Calu3 (cell line): ENCODE measurements around the gene ANKRD1. TPM values are rescaled to one million over a fixed set of nuclear protein-coding genes. Genes with fewer than 3 reads are reported as not detected.

Experiments used
- BruUV-seq: library from RNA; stranded (reverse); fragments of 400-500 nt; replicated peaks from 2 replicates; lab custom pipeline; 2021; lab: Mats Ljungman, UMichigan
- CTCF ChIA-PET: fragments of 300-600 bp; sonication (Branson Sonifier 250); formaldehyde crosslinking; loops from one replicate; lab custom pipeline; 2022; ENCODE audit warnings: antibody characterized with exemption; lab: Charles Lee
- DNase-seq: peaks from one replicate; pipeline ENCODE4 v3.0.0; 2022
- H3K27ac Mint-ChIP-seq: one replicate; pipeline ENCODE4 v1.8.0; 2022; ENCODE audit warnings: mixed read lengths; ENCODE audit not compliant: unreplicated experiment
- H3K27me3 Mint-ChIP-seq: one replicate; pipeline ENCODE4 v1.8.0; 2022; ENCODE audit warnings: mixed read lengths; ENCODE audit not compliant: unreplicated experiment
- H3K36me3 Mint-ChIP-seq: one replicate; pipeline ENCODE4 v1.8.0; 2022; ENCODE audit warnings: mild to moderate bottlenecking, moderate library complexity, mixed read lengths; ENCODE audit not compliant: insufficient read depth, unreplicated experiment
- H3K4me1 Mint-ChIP-seq: one replicate; pipeline ENCODE4 v1.8.0; 2022; ENCODE audit warnings: mild to moderate bottlenecking, low read depth, mixed read lengths; ENCODE audit not compliant: unreplicated experiment
- H3K4me3 Mint-ChIP-seq: one replicate; pipeline ENCODE4 v1.8.0; 2022; ENCODE audit warnings: mild to moderate bottlenecking, low read depth, moderate library complexity, mixed read lengths; ENCODE audit not compliant: unreplicated experiment
- H3K9me3 Mint-ChIP-seq: one replicate; pipeline ENCODE4 v1.8.0; 2022; ENCODE audit warnings: low read depth, mixed read lengths; ENCODE audit not compliant: unreplicated experiment
- CTCF ChIP-seq: fragments of 200-600 bp; IDR thresholded peaks from one replicate; pipeline ENCODE4 v1.8.0; 2022; ENCODE audit warnings: antibody characterized with exemption; ENCODE audit not compliant: unreplicated experiment
- intact Hi-C: fragments of 100-400 bp; cut with micrococcal nuclease; formaldehyde crosslinking; loops from one replicate; pipeline ENCODE4 v1.10.0; 2022; ENCODE audit not compliant: unreplicated experiment
- total RNA-seq: library from RNA; stranded (reverse); gene quantifications from 2 replicates; pipeline ENCODE4 v1.2.3, GENCODE V29; 2022

Gene ANKRD1
- total RNA-seq, 1 experiment from 2014 or later: 6.2 TPM

DNA sequence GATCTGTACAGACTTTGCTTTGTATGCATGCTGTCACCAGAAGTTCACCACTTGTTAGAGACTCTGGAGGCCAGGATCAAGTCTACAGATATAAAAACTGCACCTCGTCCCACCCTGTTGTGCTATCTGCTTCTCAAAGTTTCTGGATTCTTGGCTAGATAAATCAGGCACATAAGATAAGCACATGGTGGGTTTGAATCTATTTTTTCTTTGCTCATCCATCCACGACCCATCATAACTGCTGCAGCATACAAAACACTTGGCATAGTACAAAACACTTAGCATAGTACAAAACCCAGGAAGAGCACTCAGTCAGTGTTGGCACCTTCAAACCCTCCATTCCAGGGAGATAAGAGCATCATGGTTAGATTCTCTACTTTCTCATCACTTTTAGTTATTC, 42.4 kb upstream of the ANKRD1 start:
- Mint-ChIP-seq H3K4me1 (no peaks in the 10 kb centered on the region), H3K36me3 (no peaks in the 10 kb centered on the region), H3K27ac (no peak overlapping the region), H3K4me3 (no peak overlapping the region), H3K27me3 (no peaks in the 10 kb centered on the region), H3K9me3 (no peaks in the 10 kb centered on the region)
- CTCF ChIA-PET: no interaction called here
- no peak for DNase-seq
- intact Hi-C loops: no loop called here
- BruUV-seq: no TSS peak
- no peak for TF ChIP-seq CTCF

DNA sequence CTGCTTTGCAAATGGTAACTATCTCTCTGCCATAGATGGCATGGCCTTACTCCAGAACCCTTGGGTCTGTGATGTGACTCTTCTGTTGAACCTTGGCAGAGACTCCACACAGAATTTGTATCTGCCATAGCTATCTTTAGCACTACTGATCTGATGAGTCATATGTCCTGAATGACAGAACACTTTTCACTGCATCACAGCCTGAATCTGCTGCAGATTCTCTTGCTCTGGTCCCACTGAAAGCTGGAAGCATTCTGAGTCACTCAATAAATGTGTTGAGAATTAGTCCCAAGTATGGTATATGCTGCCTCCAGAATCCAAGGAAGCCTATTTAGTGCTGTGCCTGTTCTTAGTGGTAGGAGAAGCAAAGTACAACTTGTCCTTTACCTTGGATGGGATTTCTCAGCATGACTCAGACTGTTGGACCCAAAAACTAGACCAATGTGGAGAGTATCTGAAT, 39.5 kb upstream of the ANKRD1 start:
- Mint-ChIP-seq H3K4me3 (no peak overlapping the region), H3K27me3 (no peaks in the 10 kb centered on the region), H3K4me1 (no peaks in the 10 kb centered on the region), H3K36me3 (no peaks in the 10 kb centered on the region), H3K9me3 (no peaks in the 10 kb centered on the region), H3K27ac (no peak overlapping the region)
- TF ChIP-seq CTCF: no peak
- BruUV-seq: no TSS peak
- no peak for DNase-seq
- intact Hi-C loops: no loop called here
- CTCF ChIA-PET: no interaction called here

GRCh38 chr10:90959826-90960225, 38.9 kb upstream of the ANKRD1 start:
- no peaks in the 10 kb centered on the region for H3K27me3 Mint-ChIP-seq
- no peak for TF ChIP-seq CTCF
- H3K9me3 Mint-ChIP-seq: no peaks in the 10 kb centered on the region
- H3K4me1 Mint-ChIP-seq: no peaks in the 10 kb centered on the region
- no TSS peak for BruUV-seq
- DNase-seq: no peak
- H3K4me3 Mint-ChIP-seq: no peak overlapping the region
- H3K36me3 Mint-ChIP-seq: no peaks in the 10 kb centered on the region
- intact Hi-C loops: no loop called here
- H3K27ac Mint-ChIP-seq: no peak overlapping the region
- CTCF ChIA-PET: no interaction called here

- Mint-ChIP-seq H3K27me3 (peaks cover 7% of the 10 kb centered on the region), H3K4me1 (no peaks in the 10 kb centered on the region), H3K27ac (no peak overlapping the region), H3K36me3 (no peaks in the 10 kb centered on the region), H3K9me3 (peaks cover 3% of the 10 kb centered on the region), H3K4me3 (no peak overlapping the region)
- intact Hi-C loops: no loop called here
- BruUV-seq: no TSS peak
- TF ChIP-seq CTCF: no peak
- CTCF ChIA-PET: no interaction called here
- DNase-seq: no peak
Observed at GRCh38 chr10:90958781-90959180, 37.9 kb upstream of the ANKRD1 start.
